Measurements from ENCODE around the gene RYR2.

Gene RYR2

GRCh38 chr1:237206065-237206414 is 164.1 kb downstream of the RYR2 start:
- Histone ChIP-seq H3K9ac (ENCODE audit: low read depth in 1 of 2, low read length in 2 of 2) (no peak overlapping the region), H3K27ac (ENCODE audit: low read depth, low read length) (no peak overlapping the region), H3K4me1 (ENCODE audit: control insufficient read depth in 1 of 2, insufficient read depth in 2 of 2, low read length in 2 of 2) (no peaks in the 10 kb centered on the region), H3K9me3 (ENCODE audit: control insufficient read depth in 1 of 2, low read length in 2 of 2) (no peaks in the 10 kb centered on the region), H3K27me3 (ENCODE audit: control insufficient read depth in 1 of 2, insufficient read depth in 2 of 2, low read length in 2 of 2) (no peaks in the 10 kb centered on the region), H3K4me3 (ENCODE audit: low read depth in 1 of 2, low read length in 2 of 2) (no peak overlapping the region), H3K36me3 (ENCODE audit: control insufficient read depth in 1 of 2, insufficient read depth in 2 of 2, low read length in 2 of 2) (no peaks in the 10 kb centered on the region)

GRCh38 chr1:237211031-237211430 is 169.0 kb downstream of the RYR2 start:
- Histone ChIP-seq H3K27me3 (ENCODE audit: control insufficient read depth in 1 of 2, insufficient read depth in 2 of 2, low read length in 2 of 2) (no peaks in the 10 kb centered on the region), H3K4me1 (ENCODE audit: control insufficient read depth in 1 of 2, insufficient read depth in 2 of 2, low read length in 2 of 2) (no peaks in the 10 kb centered on the region), H3K9ac (ENCODE audit: low read depth in 1 of 2, low read length in 2 of 2) (no peak overlapping the region), H3K36me3 (ENCODE audit: control insufficient read depth in 1 of 2, insufficient read depth in 2 of 2, low read length in 2 of 2) (no peaks in the 10 kb centered on the region), H3K9me3 (ENCODE audit: control insufficient read depth in 1 of 2, low read length in 2 of 2) (no peaks in the 10 kb centered on the region), H3K4me3 (ENCODE audit: low read depth in 1 of 2, low read length in 2 of 2) (no peak overlapping the region), H3K27ac (ENCODE audit: low read depth, low read length) (no peak overlapping the region)

- Histone ChIP-seq H3K27me3 (ENCODE audit: control insufficient read depth in 1 of 2, insufficient read depth in 2 of 2, low read length in 2 of 2) (no peaks in the 10 kb centered on the region), H3K4me1 (ENCODE audit: control insufficient read depth in 1 of 2, insufficient read depth in 2 of 2, low read length in 2 of 2) (no peaks in the 10 kb centered on the region), H3K9me3 (ENCODE audit: control insufficient read depth in 1 of 2, low read length in 2 of 2) (no peaks in the 10 kb centered on the region), H3K27ac (ENCODE audit: low read depth, low read length) (no peak overlapping the region), H3K9ac (ENCODE audit: low read depth in 1 of 2, low read length in 2 of 2) (no peak overlapping the region), H3K4me3 (ENCODE audit: low read depth in 1 of 2, low read length in 2 of 2) (no peak overlapping the region), H3K36me3 (ENCODE audit: control insufficient read depth in 1 of 2, insufficient read depth in 2 of 2, low read length in 2 of 2) (no peaks in the 10 kb centered on the region)
Observed at GRCh38 chr1:237211540-237211939, 169.6 kb downstream of the RYR2 start.

GRCh38 chr1:237219751-237220642 is 178.0 kb downstream of the RYR2 start:
- no peak overlapping the region for H3K4me3 ChIP-seq (ENCODE audit: low read depth in 1 of 2, low read length in 2 of 2)
- no peak overlapping the region for H3K9ac ChIP-seq (ENCODE audit: low read depth in 1 of 2, low read length in 2 of 2)
- no peaks in the 10 kb centered on the region for H3K27me3 ChIP-seq (ENCODE audit: control insufficient read depth in 1 of 2, insufficient read depth in 2 of 2, low read length in 2 of 2)
- H3K27ac ChIP-seq (ENCODE audit: low read depth, low read length), result no peak overlapping the region
- no peaks in the 10 kb centered on the region for H3K9me3 ChIP-seq (ENCODE audit: control insufficient read depth in 1 of 2, low read length in 2 of 2)
- no peaks in the 10 kb centered on the region for H3K36me3 ChIP-seq (ENCODE audit: control insufficient read depth in 1 of 2, insufficient read depth in 2 of 2, low read length in 2 of 2)
- H3K4me1 ChIP-seq (ENCODE audit: control insufficient read depth in 1 of 2, insufficient read depth in 2 of 2, low read length in 2 of 2), result no peaks in the 10 kb centered on the region

GRCh38 chr1:237223419-237223818 is 181.4 kb downstream of the RYR2 start:
- H3K4me1 ChIP-seq (ENCODE audit: control insufficient read depth in 1 of 2, insufficient read depth in 2 of 2, low read length in 2 of 2), result no peaks in the 10 kb centered on the region
- no peak overlapping the region for H3K4me3 ChIP-seq (ENCODE audit: low read depth in 1 of 2, low read length in 2 of 2)
- no peaks in the 10 kb centered on the region for H3K27me3 ChIP-seq (ENCODE audit: control insufficient read depth in 1 of 2, insufficient read depth in 2 of 2, low read length in 2 of 2)
- no peak overlapping the region for H3K27ac ChIP-seq (ENCODE audit: low read depth, low read length)
- H3K9me3 ChIP-seq (ENCODE audit: control insufficient read depth in 1 of 2, low read length in 2 of 2), result no peaks in the 10 kb centered on the region
- no peaks in the 10 kb centered on the region for H3K36me3 ChIP-seq (ENCODE audit: control insufficient read depth in 1 of 2, insufficient read depth in 2 of 2, low read length in 2 of 2)
- H3K9ac ChIP-seq (ENCODE audit: low read depth in 1 of 2, low read length in 2 of 2), result no peak overlapping the region

GRCh38 chr1:237226177-237226944 is 184.4 kb downstream of the RYR2 start:
- H3K9me3 ChIP-seq (ENCODE audit: control insufficient read depth in 1 of 2, low read length in 2 of 2), result no peaks in the 10 kb centered on the region
- H3K27me3 ChIP-seq (ENCODE audit: control insufficient read depth in 1 of 2, insufficient read depth in 2 of 2, low read length in 2 of 2), result no peaks in the 10 kb centered on the region
- H3K36me3 ChIP-seq (ENCODE audit: control insufficient read depth in 1 of 2, insufficient read depth in 2 of 2, low read length in 2 of 2), result no peaks in the 10 kb centered on the region
- H3K4me1 ChIP-seq (ENCODE audit: control insufficient read depth in 1 of 2, insufficient read depth in 2 of 2, low read length in 2 of 2), result no peaks in the 10 kb centered on the region
- no peak overlapping the region for H3K27ac ChIP-seq (ENCODE audit: low read depth, low read length)
- no peak overlapping the region for H3K9ac ChIP-seq (ENCODE audit: low read depth in 1 of 2, low read length in 2 of 2)
- H3K4me3 ChIP-seq (ENCODE audit: low read depth in 1 of 2, low read length in 2 of 2), result no peak overlapping the region

GRCh38 chr1:237227476-237227875 is 185.5 kb downstream of the RYR2 start:
- H3K27ac ChIP-seq (ENCODE audit: low read depth, low read length), result no peak overlapping the region
- H3K9me3 ChIP-seq (ENCODE audit: control insufficient read depth in 1 of 2, low read length in 2 of 2), result no peaks in the 10 kb centered on the region
- H3K36me3 ChIP-seq (ENCODE audit: control insufficient read depth in 1 of 2, insufficient read depth in 2 of 2, low read length in 2 of 2), result no peaks in the 10 kb centered on the region
- H3K27me3 ChIP-seq (ENCODE audit: control insufficient read depth in 1 of 2, insufficient read depth in 2 of 2, low read length in 2 of 2), result no peaks in the 10 kb centered on the region
- no peak overlapping the region for H3K4me3 ChIP-seq (ENCODE audit: low read depth in 1 of 2, low read length in 2 of 2)
- no peaks in the 10 kb centered on the region for H3K4me1 ChIP-seq (ENCODE audit: control insufficient read depth in 1 of 2, insufficient read depth in 2 of 2, low read length in 2 of 2)
- no peak overlapping the region for H3K9ac ChIP-seq (ENCODE audit: low read depth in 1 of 2, low read length in 2 of 2)

GRCh38 chr1:237228421-237228820 is 186.4 kb downstream of the RYR2 start:
- H3K36me3 ChIP-seq (ENCODE audit: control insufficient read depth in 1 of 2, insufficient read depth in 2 of 2, low read length in 2 of 2), result no peaks in the 10 kb centered on the region
- no peaks in the 10 kb centered on the region for H3K4me1 ChIP-seq (ENCODE audit: control insufficient read depth in 1 of 2, insufficient read depth in 2 of 2, low read length in 2 of 2)
- no peak overlapping the region for H3K4me3 ChIP-seq (ENCODE audit: low read depth in 1 of 2, low read length in 2 of 2)
- H3K27ac ChIP-seq (ENCODE audit: low read depth, low read length), result no peak overlapping the region
- no peak overlapping the region for H3K9ac ChIP-seq (ENCODE audit: low read depth in 1 of 2, low read length in 2 of 2)
- no peaks in the 10 kb centered on the region for H3K9me3 ChIP-seq (ENCODE audit: control insufficient read depth in 1 of 2, low read length in 2 of 2)
- H3K27me3 ChIP-seq (ENCODE audit: control insufficient read depth in 1 of 2, insufficient read depth in 2 of 2, low read length in 2 of 2), result no peaks in the 10 kb centered on the region

GRCh38 chr1:237229333-237229732 is 187.3 kb downstream of the RYR2 start:
- no peaks in the 10 kb centered on the region for H3K27me3 ChIP-seq (ENCODE audit: control insufficient read depth in 1 of 2, insufficient read depth in 2 of 2, low read length in 2 of 2)
- no peak overlapping the region for H3K4me3 ChIP-seq (ENCODE audit: low read depth in 1 of 2, low read length in 2 of 2)
- no peaks in the 10 kb centered on the region for H3K36me3 ChIP-seq (ENCODE audit: control insufficient read depth in 1 of 2, insufficient read depth in 2 of 2, low read length in 2 of 2)
- no peak overlapping the region for H3K27ac ChIP-seq (ENCODE audit: low read depth, low read length)
- H3K9me3 ChIP-seq (ENCODE audit: control insufficient read depth in 1 of 2, low read length in 2 of 2), result no peaks in the 10 kb centered on the region
- no peak overlapping the region for H3K9ac ChIP-seq (ENCODE audit: low read depth in 1 of 2, low read length in 2 of 2)
- H3K4me1 ChIP-seq (ENCODE audit: control insufficient read depth in 1 of 2, insufficient read depth in 2 of 2, low read length in 2 of 2), result no peaks in the 10 kb centered on the region

- Histone ChIP-seq H3K27ac (ENCODE audit: low read depth, low read length) (no peak overlapping the region), H3K27me3 (ENCODE audit: control insufficient read depth in 1 of 2, insufficient read depth in 2 of 2, low read length in 2 of 2) (no peaks in the 10 kb centered on the region), H3K4me3 (ENCODE audit: low read depth in 1 of 2, low read length in 2 of 2) (no peak overlapping the region), H3K36me3 (ENCODE audit: control insufficient read depth in 1 of 2, insufficient read depth in 2 of 2, low read length in 2 of 2) (no peaks in the 10 kb centered on the region), H3K9me3 (ENCODE audit: control insufficient read depth in 1 of 2, low read length in 2 of 2) (no peaks in the 10 kb centered on the region), H3K4me1 (ENCODE audit: control insufficient read depth in 1 of 2, insufficient read depth in 2 of 2, low read length in 2 of 2) (no peaks in the 10 kb centered on the region), H3K9ac (ENCODE audit: low read depth in 1 of 2, low read length in 2 of 2) (no peak overlapping the region)
Observed at GRCh38 chr1:237232501-237232900, 190.5 kb downstream of the RYR2 start.
